Ishikawa (cell line): ENCODE data around the gene CMSS1.

Experiments
- CEBPB ChIP-seq: IDR thresholded peaks from 2 replicates; pipeline ENCODE4 v1.6.1; 2012
- CREB1 ChIP-seq: IDR thresholded peaks from 2 replicates; pipeline ENCODE4 v1.6.1; 2012; ENCODE audit warnings: low read depth
- EP300 ChIP-seq: IDR thresholded peaks from 2 replicates; pipeline ENCODE4 v1.6.1; 2012; ENCODE audit warnings: borderline replicate concordance
- FOXM1 ChIP-seq: IDR thresholded peaks from 2 replicates; pipeline ENCODE4 v1.6.1; 2012; ENCODE audit warnings: low read depth, borderline replicate concordance
- RAD21 ChIP-seq: IDR thresholded peaks from 2 replicates; pipeline ENCODE4 v1.6.1; 2012; ENCODE audit warnings: low read depth
- TAF1 ChIP-seq: IDR thresholded peaks from 2 replicates; pipeline ENCODE4 v1.6.1; 2012; ENCODE audit warnings: low read depth, mild to moderate bottlenecking
- TCF12 ChIP-seq: IDR thresholded peaks from 2 replicates; pipeline ENCODE4 v1.6.1; 2012; ENCODE audit warnings: low read depth
- TEAD4 ChIP-seq: IDR thresholded peaks from 2 replicates; pipeline ENCODE4 v1.6.1; 2012
- YY1 ChIP-seq: IDR thresholded peaks from 2 replicates; pipeline ENCODE4 v1.6.1; 2012; ENCODE audit warnings: low read depth
- TF ChIP-seq, protein P1 (sequence below): IDR thresholded peaks from 2 replicates; pipeline ENCODE4 v1.6.1; 2012; ENCODE audit warnings: low read depth, mild to moderate bottlenecking
- TF ChIP-seq, protein P2 (sequence below): IDR thresholded peaks from 2 replicates; pipeline ENCODE4 v1.6.1; 2012
- TF ChIP-seq, protein P3 (sequence below): IDR thresholded peaks from 2 replicates; pipeline ENCODE4 v1.6.1; 2012

DNA sequence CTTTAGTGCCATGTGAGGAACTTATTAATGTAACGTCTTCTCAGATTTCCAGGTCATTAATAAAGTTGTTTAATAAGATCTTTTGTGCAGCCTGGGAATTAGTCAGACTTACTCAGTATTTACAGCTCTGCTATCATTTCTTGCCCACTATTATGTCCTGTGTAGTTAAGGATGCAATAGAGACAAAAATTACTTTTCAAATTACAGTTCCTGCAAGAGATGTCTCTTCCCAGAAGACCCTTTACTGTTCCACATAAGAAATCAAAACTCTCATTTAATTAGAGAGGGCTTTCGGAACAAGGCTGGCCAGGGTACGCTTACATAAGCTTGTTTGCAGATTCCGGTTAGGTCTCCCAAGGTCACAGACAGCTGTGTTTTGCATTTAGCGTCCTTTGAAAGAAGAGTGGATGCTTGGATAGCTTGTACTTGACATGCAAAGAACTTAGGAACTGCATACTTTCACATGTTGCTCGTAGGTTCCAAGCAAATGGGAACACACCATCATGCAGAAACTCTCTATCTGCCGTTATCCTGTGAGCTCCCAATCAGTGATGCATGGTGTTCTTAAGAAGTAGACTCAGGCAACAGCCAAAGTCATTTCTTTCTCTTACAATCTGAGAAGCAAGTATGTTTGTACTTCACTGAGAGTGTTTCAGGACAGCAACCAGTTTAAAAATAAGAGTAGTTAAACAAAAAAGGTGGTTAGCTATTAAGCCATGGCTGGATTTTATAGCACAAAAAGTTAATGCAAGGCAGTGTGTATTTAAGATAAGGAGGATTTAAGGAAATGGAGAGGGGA lies 259.3 kb downstream of the CMSS1 start:
- TF ChIP-seq CEBPB (no peak), TAF1 (no peak), RAD21 (no peak), FOXM1 (no peak), YY1 (no peak), TCF12 (no peak), EP300 (no peak), TEAD4 (no peak), CREB1 (no peak)
- TF ChIP-seq, protein P1, sequence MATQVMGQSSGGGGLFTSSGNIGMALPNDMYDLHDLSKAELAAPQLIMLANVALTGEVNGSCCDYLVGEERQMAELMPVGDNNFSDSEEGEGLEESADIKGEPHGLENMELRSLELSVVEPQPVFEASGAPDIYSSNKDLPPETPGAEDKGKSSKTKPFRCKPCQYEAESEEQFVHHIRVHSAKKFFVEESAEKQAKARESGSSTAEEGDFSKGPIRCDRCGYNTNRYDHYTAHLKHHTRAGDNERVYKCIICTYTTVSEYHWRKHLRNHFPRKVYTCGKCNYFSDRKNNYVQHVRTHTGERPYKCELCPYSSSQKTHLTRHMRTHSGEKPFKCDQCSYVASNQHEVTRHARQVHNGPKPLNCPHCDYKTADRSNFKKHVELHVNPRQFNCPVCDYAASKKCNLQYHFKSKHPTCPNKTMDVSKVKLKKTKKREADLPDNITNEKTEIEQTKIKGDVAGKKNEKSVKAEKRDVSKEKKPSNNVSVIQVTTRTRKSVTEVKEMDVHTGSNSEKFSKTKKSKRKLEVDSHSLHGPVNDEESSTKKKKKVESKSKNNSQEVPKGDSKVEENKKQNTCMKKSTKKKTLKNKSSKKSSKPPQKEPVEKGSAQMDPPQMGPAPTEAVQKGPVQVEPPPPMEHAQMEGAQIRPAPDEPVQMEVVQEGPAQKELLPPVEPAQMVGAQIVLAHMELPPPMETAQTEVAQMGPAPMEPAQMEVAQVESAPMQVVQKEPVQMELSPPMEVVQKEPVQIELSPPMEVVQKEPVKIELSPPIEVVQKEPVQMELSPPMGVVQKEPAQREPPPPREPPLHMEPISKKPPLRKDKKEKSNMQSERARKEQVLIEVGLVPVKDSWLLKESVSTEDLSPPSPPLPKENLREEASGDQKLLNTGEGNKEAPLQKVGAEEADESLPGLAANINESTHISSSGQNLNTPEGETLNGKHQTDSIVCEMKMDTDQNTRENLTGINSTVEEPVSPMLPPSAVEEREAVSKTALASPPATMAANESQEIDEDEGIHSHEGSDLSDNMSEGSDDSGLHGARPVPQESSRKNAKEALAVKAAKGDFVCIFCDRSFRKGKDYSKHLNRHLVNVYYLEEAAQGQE = no peak
- TF ChIP-seq, protein P2, sequence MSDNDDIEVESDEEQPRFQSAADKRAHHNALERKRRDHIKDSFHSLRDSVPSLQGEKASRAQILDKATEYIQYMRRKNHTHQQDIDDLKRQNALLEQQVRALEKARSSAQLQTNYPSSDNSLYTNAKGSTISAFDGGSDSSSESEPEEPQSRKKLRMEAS = no peak
- TF ChIP-seq, protein P3, sequence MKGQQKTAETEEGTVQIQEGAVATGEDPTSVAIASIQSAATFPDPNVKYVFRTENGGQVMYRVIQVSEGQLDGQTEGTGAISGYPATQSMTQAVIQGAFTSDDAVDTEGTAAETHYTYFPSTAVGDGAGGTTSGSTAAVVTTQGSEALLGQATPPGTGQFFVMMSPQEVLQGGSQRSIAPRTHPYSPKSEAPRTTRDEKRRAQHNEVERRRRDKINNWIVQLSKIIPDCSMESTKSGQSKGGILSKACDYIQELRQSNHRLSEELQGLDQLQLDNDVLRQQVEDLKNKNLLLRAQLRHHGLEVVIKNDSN = no peak
